ENCODE data around the gene RPUSD4.
A peak's percentile ranks its signal among the peaks of the same experiment; 100 is the strongest.
"Not testable (repeated sequence)": the region's sequence is repeated elsewhere in the genome, so short reads cannot be mapped to it uniquely, and the experiment has no call there.

Gene RPUSD4

DNA sequence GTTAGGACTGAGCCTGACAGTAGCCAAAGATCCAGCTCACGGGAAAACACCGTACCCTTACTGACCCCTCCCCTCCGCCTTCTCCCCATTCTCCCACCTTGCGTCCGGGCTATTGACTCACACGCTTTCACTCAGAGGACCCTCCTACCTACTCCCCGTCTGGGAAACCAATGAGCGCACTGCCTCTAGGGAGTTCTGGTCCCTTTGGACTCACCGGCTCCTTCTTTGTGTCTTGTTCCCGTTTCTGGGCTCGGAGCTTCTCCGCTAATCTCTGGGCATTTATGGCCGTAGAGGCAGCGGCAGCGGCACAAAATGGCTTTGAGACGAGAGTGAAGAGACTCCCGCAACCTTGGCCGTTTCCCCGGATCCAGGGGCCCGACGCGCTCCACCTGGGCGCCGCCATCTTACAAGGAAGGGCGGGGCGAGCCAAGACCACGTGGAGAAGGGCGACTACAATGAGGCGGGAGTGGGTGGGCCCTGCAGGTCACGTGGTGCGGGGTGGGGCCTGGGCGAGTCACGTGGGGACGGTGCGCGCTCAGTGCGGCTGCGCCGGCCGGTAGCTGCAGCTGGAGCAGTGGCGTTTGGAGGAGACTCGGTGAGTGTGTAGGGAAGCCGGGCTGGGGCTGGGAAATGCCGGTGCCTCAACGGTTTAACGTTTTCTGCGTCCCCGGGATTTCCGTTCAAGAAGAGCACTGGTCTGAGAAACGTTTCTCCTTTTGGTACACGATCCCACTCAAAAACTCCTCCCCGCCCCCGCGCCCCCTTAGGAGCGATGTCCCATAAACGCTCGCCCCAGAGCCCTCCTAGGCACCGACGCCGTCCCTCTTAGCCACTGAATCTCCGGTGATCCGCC is at the start of gene RPUSD4, which contains the start of gene FAM118B:
Gene RPUSD4 (minus strand): TSS at position 415 of the 853 bp plus-strand sequence. CDS start 12 bp downstream, at position 403.
Gene FAM118B (plus strand): TSS at position 547 of the 853 bp plus-strand sequence. CDS start 23,220 bp downstream, outside the sequence.
- peak; percentile 95 for DNase-seq (ENCODE audit: low spot score)

GRCh38 chr11:126257764-126258163 is 46.3 kb upstream of the RPUSD4 start:
- DNase-seq (ENCODE audit: low spot score) = no peak

- no peak for DNase-seq (ENCODE audit: low spot score)
These were observed 45.7 kb upstream of the RPUSD4 start for GRCh38 chr11:126257144-126257543.

GRCh38 chr11:126256216-126256615 is 44.8 kb upstream of the RPUSD4 start:
- no peak for DNase-seq (ENCODE audit: low spot score)

GRCh38 chr11:126255507-126255906 is 44.1 kb upstream of the RPUSD4 start:
- not testable (repeated sequence) for DNase-seq (ENCODE audit: low spot score)

DNA sequence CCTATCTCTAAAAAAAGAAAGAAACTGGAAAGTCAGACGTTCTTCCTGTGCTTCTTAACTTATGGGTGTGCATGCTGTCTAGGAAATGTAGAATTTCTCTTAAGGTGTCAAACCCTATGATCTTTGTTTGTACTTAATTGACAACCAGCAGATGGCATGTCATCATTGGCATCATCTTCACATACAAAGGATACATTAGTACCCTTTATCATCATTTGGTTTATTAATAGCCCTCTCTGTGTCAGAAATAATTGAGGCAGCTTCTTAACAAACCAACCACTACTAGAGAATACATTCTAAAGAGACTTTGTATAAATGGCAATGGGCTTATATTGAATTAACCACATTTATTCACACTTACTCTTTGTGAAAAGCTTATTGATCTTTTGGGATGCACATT is 43.4 kb upstream of the RPUSD4 start:
- no peak for DNase-seq (ENCODE audit: low spot score)

DNA sequence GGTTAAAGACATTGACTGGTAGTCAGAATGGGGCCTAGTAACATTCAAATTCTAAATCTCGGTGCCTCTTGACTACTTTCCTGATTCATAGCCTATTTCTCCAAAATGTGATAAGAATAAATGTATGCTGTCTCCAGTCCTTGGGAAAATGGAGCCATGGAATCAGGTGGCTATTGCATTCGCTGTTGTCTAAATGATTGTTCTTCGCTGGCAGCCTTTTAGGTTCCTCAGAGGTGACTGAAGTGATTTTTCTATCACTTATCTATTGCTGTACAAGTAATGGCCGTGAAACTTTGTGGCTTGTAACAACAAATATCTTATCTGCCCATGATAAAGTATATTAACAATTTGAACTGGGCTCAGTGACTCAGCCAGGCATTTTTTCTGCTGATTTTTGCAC is 41.8 kb upstream of the RPUSD4 start:
- DNase-seq (ENCODE audit: low spot score) = no peak

DNA sequence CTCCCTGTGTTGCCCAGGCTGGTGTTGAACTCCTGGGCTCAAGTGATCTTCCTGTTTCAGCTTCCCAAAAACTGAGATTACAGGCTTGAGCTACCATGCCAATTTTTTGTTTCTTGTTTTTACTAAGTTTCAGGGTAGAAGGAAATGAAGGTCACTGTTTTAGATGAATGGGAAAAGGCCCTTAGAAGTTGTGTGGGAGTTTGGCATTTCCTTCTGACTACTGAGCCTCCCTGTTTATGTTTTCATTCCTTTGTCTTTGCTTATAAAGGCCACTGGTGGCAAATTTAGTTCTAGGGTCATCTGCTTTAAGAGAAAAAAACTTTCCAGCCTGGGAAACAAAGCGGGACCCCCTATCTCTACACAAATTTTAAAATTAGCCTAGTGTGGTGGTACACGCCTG is 35.2 kb upstream of the RPUSD4 start:
- DNase-seq (ENCODE audit: low spot score) = no peak

- no peak for DNase-seq (ENCODE audit: low spot score)
These were observed 21.9 kb upstream of the RPUSD4 start for GRCh38 chr11:126233391-126233790.

DNA sequence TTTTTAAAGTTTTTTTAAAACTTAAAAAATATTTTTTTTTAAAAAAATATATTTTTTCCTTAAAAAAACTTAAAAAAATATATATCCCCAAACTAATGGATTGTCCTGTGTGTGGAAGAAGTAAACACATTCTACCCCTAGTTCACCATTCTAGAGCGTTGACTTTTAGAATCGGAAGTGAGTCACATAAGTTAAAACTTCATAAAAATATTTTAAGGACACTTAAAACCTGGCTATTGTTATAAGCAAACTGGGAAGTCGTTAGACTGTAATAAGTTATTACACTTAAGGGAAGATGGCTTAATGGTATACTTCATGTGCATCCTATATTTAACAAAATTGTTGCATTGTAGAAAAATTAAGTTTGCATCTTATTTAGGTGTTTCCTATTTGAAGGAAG is 21.2 kb upstream of the RPUSD4 start:
- no peak for DNase-seq (ENCODE audit: low spot score)

GRCh38 chr11:126231725-126232459 is 20.4 kb upstream of the RPUSD4 start:
- DNase-seq (ENCODE audit: low spot score) = no peak

DNA sequence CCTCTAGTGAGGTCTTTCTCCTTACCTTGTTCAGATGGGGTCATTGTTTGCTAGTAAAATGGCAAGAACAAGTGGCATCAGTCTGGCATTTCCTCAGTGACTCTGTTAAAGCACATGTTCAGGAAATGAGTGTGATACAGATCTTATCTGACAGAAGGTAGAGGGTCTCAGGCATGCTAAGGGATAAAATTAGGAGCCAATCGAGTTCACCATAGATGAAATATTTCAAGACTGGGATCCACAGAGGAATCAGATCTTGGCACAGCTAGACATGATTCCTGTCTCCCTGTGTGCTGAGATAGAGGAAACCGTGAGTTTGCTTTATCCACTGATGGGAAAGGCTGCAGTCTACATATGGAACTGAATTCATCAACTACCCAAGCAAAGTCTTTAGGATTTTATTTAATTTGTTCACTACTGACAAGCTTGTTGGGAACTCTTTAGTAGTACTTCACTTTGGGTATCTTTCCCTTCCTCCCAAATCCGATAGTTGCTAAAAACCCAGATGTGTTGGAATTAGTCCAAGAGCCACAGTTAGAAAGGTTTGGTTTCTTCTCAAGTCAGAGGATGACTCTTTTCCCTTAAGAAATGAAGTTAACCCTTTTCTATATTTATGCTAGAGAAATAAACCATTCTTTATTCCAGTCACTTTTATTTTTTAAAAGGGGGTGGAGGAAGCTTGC is 18.5 kb upstream of the RPUSD4 start:
- DNase-seq (ENCODE audit: low spot score) = no peak

DNA sequence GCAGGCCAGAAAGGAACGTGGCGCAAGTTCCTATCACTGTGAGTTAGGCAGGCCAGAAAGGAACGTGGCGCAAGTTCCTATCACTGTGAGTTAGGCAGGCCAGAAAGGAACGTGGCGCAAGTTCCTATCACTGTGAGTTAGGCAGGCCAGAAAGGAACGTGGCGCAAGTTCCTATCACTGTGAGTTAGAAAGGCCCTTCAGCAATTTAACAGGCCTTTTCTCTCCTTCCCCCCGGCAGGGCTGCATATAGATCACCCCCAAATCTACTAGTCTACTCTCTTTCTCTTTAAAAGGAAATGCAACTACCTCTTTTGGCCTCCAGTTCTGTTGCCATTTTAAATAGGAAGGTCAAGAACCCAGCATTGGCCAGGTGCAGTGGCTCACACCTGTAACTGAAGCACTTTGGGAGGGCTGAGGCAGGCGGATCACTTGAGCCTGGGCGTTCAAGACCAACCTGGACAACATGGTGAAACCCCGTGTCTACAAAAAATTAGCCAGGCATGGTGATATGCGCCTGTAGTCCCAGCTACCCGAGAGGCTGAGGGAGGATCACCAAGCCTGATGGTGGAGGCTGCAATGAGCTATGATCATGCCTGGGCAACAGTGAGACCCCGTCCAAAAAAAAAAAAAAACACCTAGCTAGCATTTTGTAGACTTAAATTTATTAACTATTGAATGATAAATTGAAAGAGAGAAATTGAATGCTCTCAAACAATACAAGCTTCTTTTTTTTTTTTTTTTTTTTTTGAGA is 15.1 kb upstream of the RPUSD4 start:
- DNase-seq (ENCODE audit: low spot score) = no peak

DNA sequence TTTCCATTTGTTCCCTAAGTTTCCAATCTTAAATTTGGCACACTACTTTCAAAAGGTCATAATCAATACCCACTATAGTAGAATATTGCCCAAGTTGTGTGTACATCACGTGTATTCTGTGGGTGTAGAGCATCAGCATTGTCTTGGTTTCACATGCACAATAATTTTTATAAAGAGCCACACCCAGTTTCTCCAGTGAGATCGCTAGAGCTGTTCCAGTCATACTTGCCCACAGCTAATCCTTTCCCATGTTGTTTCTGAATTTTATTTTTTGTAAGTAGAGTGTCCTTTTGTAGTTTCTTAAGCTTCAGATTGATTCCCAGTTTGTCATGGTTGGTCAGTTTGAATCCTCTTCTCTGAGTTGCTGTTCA is 13.8 kb upstream of the RPUSD4 start:
- DNase-seq (ENCODE audit: low spot score) = no peak

- no peak for DNase-seq (ENCODE audit: low spot score)
These were observed 13.3 kb upstream of the RPUSD4 start for GRCh38 chr11:126224647-126225294.

DNA sequence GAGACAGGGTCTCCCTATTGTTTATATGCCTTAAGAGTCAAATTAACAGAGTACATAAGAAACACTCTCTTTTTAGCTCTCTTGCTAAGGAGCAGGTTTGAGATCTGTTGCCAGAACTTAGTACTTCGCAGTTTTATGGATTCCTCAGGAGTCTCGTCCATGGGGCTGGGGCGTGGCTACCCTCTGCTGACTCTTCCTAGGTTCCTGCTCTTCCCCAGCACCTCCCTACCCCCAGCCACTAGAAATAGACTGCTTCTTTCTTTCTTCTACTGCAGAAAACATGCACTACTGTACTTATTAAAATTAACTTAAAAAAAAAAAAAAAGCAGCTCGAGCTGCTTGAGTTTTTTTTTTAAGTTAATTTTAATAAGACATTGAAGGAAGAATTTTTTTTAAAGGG is 8.1 kb upstream of the RPUSD4 start:
- no peak for DNase-seq (ENCODE audit: low spot score)

DNA sequence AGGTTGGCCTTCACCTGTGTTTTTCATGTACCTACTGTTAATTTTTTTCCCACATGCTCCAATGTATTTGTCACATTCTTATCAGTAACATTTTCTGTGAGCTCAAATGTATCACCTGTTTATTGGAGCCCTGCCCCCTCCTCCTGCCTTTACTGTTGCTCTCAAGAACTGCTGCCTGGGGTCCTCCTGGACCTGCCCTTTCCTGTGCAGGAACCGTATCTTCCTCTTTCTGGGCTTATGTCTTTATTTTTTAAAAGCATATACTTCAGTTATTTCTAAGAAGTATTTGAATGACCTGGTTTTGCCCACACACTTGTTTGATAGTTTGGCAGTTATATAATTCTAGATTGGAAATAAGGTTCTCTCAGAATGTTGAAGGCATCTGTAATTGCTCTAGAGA is 6.0 kb upstream of the RPUSD4 start:
- no peak for DNase-seq (ENCODE audit: low spot score)

DNA sequence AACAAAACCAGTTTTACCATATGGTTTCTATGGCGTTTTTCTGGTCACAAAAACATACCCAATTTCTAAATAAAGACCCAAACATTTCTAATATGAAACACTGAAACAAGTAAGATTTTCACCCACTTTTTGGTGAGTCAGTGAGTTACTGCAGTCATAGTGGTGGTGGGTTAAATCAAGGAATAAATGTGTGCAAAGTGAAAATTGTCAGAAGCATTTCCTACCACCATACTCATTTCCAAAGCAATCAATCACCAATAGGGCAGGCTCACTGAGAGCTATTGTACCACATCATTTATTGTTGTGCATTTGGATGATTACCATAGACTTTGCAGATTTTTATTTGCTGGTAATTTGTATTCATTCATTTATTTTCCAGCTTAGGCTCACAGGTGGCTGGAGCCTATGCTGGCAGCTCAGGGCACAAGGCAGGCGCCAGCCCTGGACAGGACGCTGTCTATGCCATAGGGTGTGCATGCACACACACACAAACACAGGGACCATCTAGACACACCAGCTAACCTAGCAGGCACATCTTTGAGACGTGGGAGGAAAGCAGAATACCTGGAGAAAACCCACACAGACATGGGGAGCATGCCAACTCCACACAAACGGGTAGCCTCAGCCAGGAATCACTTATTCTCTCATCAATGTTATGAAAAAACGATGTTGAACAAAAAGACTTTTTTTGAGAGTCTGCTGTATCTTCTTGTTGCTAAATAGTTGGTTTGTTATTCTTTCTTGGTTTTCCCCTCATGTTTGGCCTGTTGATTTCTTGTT is 5.3 kb upstream of the RPUSD4 start:
- no peak for DNase-seq (ENCODE audit: low spot score)

DNA sequence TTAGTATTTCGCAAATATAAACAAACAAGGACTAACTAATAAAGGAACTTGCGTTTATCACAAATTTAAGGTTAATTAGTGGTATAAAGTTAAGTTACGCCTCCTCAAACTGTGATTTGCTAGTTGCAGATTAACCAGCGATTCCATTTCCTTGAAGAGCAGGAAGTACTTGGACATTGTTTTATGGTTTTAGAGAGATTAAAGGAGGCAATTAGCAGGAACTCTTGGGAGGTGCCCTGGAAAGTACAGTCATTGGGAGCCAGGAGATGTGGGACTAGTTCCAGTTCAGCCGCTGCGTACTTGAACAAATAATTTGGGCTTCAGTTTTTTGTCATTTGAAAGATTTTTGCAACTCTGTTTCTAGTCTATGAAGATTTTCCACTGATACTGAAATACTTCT is 3.4 kb upstream of the RPUSD4 start:
- no peak for DNase-seq (ENCODE audit: low spot score)

- no peak for DNase-seq (ENCODE audit: low spot score)
These were observed 3.0 kb upstream of the RPUSD4 start for GRCh38 chr11:126214441-126214840.
